Liver (tissue), 9 donors: ENCODE measurements around the gene TP53INP2. TPM values are rescaled to one million over a fixed set of nuclear protein-coding genes. Genes with fewer than 3 reads are reported as not detected.

Source experiments
- DNase-seq: peaks from one replicate; pipeline ENCODE4 v3.0.0-alpha.2; 2017; ENCODE audit warnings: low spot score
- H3K27ac ChIP-seq, 2 donors: one replicate each; pipeline ENCODE4 v1.7.0; 2013; ENCODE audit warnings: inconsistent platforms in 2 of 2, low read length in 2 of 2, control low read depth in 1 of 2, low read depth in 1 of 2, mild to moderate bottlenecking in 1 of 2
- H3K27me3 ChIP-seq, 4 donors: one replicate each; pipeline versions ENCODE4 v1.6.1 to v1.7.0; 2013; ENCODE audit warnings: low read length in 3 of 4, inconsistent platforms in 1 of 4, mild to moderate bottlenecking in 1 of 4, moderate library complexity in 1 of 4; ENCODE audit not compliant: control insufficient read depth in 4 of 4, insufficient read depth in 4 of 4
- H3K36me3 ChIP-seq, 4 donors: one replicate each; pipeline versions ENCODE4 v1.6.1 to v1.7.0; 2013; ENCODE audit warnings: low read length in 3 of 4, mild to moderate bottlenecking in 3 of 4, low read depth in 1 of 4, moderate library complexity in 1 of 4; ENCODE audit not compliant: control insufficient read depth in 4 of 4, insufficient read depth in 3 of 4
- H3K4me1 ChIP-seq, 4 donors: one replicate each; pipeline versions ENCODE4 v1.6.1 to v1.7.0; 2013; ENCODE audit warnings: low read length in 3 of 4, mild to moderate bottlenecking in 3 of 4, moderate library complexity in 1 of 4; ENCODE audit not compliant: control insufficient read depth in 4 of 4, insufficient read depth in 4 of 4
- H3K4me3 ChIP-seq, 3 donors: one replicate each; pipeline versions ENCODE4 v1.6.1 to v1.7.0; 2013; ENCODE audit warnings: low read length in 3 of 3, control low read depth in 1 of 3, low read depth in 1 of 3, mild to moderate bottlenecking in 1 of 3
- H3K9ac ChIP-seq, 2 donors: one replicate each; pipeline ENCODE4 v1.7.0; 2013; ENCODE audit warnings: low read length in 2 of 2, mild to moderate bottlenecking in 2 of 2, moderate library complexity in 2 of 2, control low read depth in 1 of 2, low read depth in 1 of 2
- H3K9me3 ChIP-seq, 4 donors: one replicate each; pipeline versions ENCODE4 v1.6.1 to v1.7.0; 2013; ENCODE audit warnings: low read length in 3 of 4; ENCODE audit not compliant: control insufficient read depth in 4 of 4
- ATF3 ChIP-seq: IDR thresholded peaks from 2 replicates; pipeline ENCODE4 v1.6.1; 2016; ENCODE audit warnings: antibody characterized with exemption
- FOXA1 ChIP-seq: IDR thresholded peaks from 2 replicates; pipeline ENCODE4 v1.6.1; 2016; ENCODE audit warnings: antibody characterized with exemption
- FOXA2 ChIP-seq: IDR thresholded peaks from 2 replicates; pipeline ENCODE4 v1.6.1; 2016; ENCODE audit warnings: antibody characterized with exemption
- GABPA ChIP-seq, 2 donors: IDR thresholded peaks in 1 of 2; conservative IDR thresholded peaks in 1 of 2; 2 replicates each; pipeline ENCODE4 v1.6.1; 2016; ENCODE audit warnings: antibody characterized with exemption in 2 of 2, mild to moderate bottlenecking in 1 of 2, moderate library complexity in 1 of 2
- HNF4A ChIP-seq, 2 donors: conservative IDR thresholded peaks; 2 replicates each; pipeline ENCODE4 v1.6.1; 2016; ENCODE audit warnings: antibody characterized with exemption in 2 of 2, mild to moderate bottlenecking in 2 of 2
- HNF4G ChIP-seq: IDR thresholded peaks from 2 replicates; pipeline ENCODE4 v1.6.1; 2016; ENCODE audit warnings: antibody characterized with exemption
- JUND ChIP-seq, 2 donors: IDR thresholded peaks; 2 replicates each; pipeline ENCODE4 v1.6.1; 2016; ENCODE audit warnings: antibody characterized with exemption in 2 of 2
- MAX ChIP-seq: IDR thresholded peaks from 2 replicates; pipeline ENCODE4 v1.6.1; 2016; ENCODE audit warnings: antibody characterized with exemption
- NR2F2 ChIP-seq: IDR thresholded peaks from 2 replicates; pipeline ENCODE4 v1.6.1; 2016; ENCODE audit warnings: antibody characterized with exemption
- RAD21 ChIP-seq, 2 donors: IDR thresholded peaks; 2 replicates each; pipeline ENCODE4 v1.6.1; 2016; ENCODE audit warnings: antibody characterized with exemption in 2 of 2, mild to moderate bottlenecking in 2 of 2
- REST ChIP-seq: IDR thresholded peaks from 2 replicates; pipeline ENCODE4 v1.6.1; 2016; ENCODE audit warnings: antibody characterized with exemption, mild to moderate bottlenecking
- RXRA ChIP-seq, 2 donors: IDR thresholded peaks; 2 replicates each; pipeline ENCODE4 v1.6.1; 2017 to 2018; ENCODE audit warnings: antibody characterized with exemption in 2 of 2, mild to moderate bottlenecking in 1 of 2
- SP1 ChIP-seq: IDR thresholded peaks from 2 replicates; pipeline ENCODE4 v1.6.1; 2018; ENCODE audit warnings: antibody characterized with exemption, mild to moderate bottlenecking
- ZBTB33 ChIP-seq: IDR thresholded peaks from 2 replicates; pipeline ENCODE4 v1.6.1; 2016; ENCODE audit warnings: antibody characterized with exemption
- WGBS: extraction: QIAGEN DNeasy Blood & Tissue Kit; methylation state at CpG from one replicate; pipeline ENCODE4 v1.1.7; 2013; 5-methylcytosine and 5-hydroxymethylcytosine counted together
- polyA plus RNA-seq, 2 donors: library from polyadenylated mRNA; stranded (reverse) in 1 of 2; unstranded in 1 of 2; fragments of 200-250 nt in 1 of 2; fragments of >200 nt in 1 of 2; fragmentation: Nextera tagmentation in 1 of 2; extraction: Ambion mirVana in 1 of 2; gene quantifications; one replicate each; pipeline versions ENCODE4 v1.2.1 to v1.2.3, GENCODE V29; 2013 to 2015
- total RNA-seq, 2 donors: library from RNA; depleted of rRNA; stranded (reverse); fragments of >200 nt; gene quantifications; one replicate each; pipeline ENCODE4 v1.2.3, GENCODE V29; 2014
- donor health status: healthy.
- donor health status: healthy.
- donor health status: healthy.
- donor health status: healthy.
- donor health status: healthy.

The TP53INP2 gene
- total and polyA plus RNA-seq, 4 donors, result 3.0 to 14.5 (median 7.0) TPM

GRCh38 chr20:34710568-34710839 lies 6.4 kb downstream of the TP53INP2 start:
- peaks cover 9 to 52% (median 45%) of the 10 kb centered on the region in 4 donors for H3K4me1 ChIP-seq
- H3K36me3 ChIP-seq, result peaks cover 0 to 15% (median 4%) of the 10 kb centered on the region in 4 donors
- H3K27ac ChIP-seq, result peak overlapping the region in 1 of 2 donors; percentile 87
- H3K9ac ChIP-seq, result peak overlapping the region in 1 of 2 donors; percentile 32
- H3K27me3 ChIP-seq, result no peaks in the 10 kb centered on the region
- no peak for DNase-seq
- H3K4me3 ChIP-seq, result peak overlapping the region in 1 of 3 donors; percentile 65
- no peak for TF ChIP-seq HNF4G
- TF ChIP-seq GABPA (IDR thresholded peaks at IDR 0.05 in 1 of 2, conservative IDR thresholded peaks at IDR 0.05 in 1 of 2), result no peak
- TF ChIP-seq ZBTB33, result no peak
- no peak for TF ChIP-seq JUND (IDR thresholded peaks at IDR 0.05)
- TF ChIP-seq REST, result no peak
- TF ChIP-seq ATF3, result no peak
- TF ChIP-seq FOXA1, result no peak
- no peak for TF ChIP-seq FOXA2
- TF ChIP-seq SP1, result no peak
- TF ChIP-seq NR2F2, result no peak
- no peak for TF ChIP-seq MAX
- TF ChIP-seq HNF4A (conservative IDR thresholded peaks at IDR 0.05), result no peak
- TF ChIP-seq RXRA (IDR thresholded peaks at IDR 0.05), result no peak
- TF ChIP-seq RAD21 (IDR thresholded peaks at IDR 0.05), result no peak
- H3K9me3 ChIP-seq, result no peaks in the 10 kb centered on the region

GRCh38 chr20:34710861-34711574 lies 6.9 kb downstream of the TP53INP2 start:
- 96% methylated on average over 9 of the region's 9 CpGs for WGBS
- Histone ChIP-seq H3K36me3 (peaks cover 0 to 15% (median 4%) of the 10 kb centered on the region in 4 donors), H3K9me3 (no peaks in the 10 kb centered on the region), H3K4me3 (no peak overlapping the region), H3K4me1 (peaks cover 9 to 47% (median 39%) of the 10 kb centered on the region in 4 donors), H3K27ac (no peak overlapping the region), H3K27me3 (no peaks in the 10 kb centered on the region), H3K9ac (no peak overlapping the region)
- TF ChIP-seq SP1 (no peak), REST (no peak), ZBTB33 (no peak), FOXA1 (no peak), MAX (no peak)
- no peak for DNase-seq
